NCI-H524 (cell line): ENCODE measurements around the gene C1QTNF3.
"Not testable (repeated sequence)": the region's sequence is repeated elsewhere in the genome, so short reads cannot be mapped to it uniquely, and the experiment has no call there.

Experiments used
- DNase-seq, 2 experiments: peaks; one replicate each; lab custom pipeline; 2025; lab: John Stamatoyannopoulos, UW

Gene C1QTNF3

DNA sequence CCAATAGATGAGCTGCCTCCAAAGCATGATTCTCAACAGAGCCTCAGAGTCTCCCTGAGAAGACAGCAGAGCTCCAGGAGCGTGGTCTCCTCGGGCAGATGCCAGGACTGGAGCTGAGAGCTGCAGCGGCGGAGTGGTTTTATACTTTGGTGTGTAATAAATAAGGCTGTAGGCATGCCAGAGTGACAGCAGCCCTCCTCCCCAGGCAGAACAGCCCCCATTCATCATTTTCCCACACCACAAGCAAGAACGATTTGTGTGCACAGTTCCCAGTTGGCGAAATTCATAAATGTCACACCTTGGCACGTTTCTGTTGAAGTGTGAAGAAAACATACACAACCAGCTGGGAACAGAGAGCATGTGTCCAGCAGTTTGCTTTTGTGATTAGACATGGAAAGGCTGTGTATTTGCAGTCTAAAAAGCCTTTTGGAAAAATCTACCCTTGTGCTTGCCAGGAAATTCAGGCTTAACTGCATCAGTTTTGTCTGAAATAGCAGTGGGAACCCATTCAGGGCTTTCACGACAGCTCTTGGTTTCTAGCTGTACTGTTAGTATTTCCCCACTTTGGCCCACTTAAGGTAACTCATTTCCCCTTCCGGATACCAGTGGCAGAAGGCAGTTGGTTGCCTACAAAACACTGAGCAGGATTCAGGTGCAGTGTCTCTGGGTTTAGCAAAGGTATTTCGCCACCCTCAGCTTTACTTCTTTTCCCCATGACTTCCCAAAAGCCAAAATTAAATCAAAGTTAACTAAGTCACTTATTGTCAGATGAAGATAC lies at the start of gene C1QTNF3:
Gene C1QTNF3 (minus strand): TSS at position 115 of the 778 bp plus-strand sequence. CDS start 88 bp downstream, at position 27.
- no peak for DNase-seq

DNA sequence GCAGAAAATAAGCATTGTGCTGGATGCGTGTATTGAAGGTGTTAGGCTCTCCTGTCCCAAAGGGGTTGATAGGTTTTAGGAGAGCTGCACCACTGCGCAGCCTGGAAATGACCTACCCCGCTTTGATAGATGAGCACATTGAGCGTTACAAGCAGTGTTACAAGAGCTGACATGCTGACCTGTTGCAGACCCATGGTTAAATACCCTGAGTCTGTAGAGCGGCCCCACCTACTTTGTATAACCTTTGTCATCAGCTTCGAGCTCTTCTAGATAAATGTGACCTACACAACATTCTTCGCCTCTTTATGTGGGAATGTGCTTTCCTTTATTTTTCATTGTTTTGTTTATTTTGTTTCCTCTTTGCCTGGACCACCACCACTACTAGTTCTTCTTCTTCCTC lies 48.0 kb upstream of the C1QTNF3 start:
- not testable (repeated sequence) for DNase-seq

DNA sequence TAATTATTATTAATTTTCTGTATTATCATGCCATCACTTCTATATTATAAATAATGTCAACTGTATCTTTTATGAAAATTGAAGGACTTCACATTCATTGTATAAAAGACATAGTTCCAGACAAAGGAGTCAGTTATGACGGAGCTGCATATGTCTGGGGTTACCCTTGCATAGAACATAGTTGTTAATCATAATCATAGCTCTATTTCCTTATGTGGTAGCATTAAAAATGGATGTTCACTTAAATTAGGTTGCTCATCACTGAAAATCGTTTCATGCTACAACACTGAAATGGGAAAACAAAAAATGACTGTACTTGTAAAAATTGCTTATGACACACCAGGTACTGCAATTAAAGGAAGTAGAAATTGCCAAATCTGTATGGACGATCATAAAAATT lies 46.8 kb upstream of the C1QTNF3 start:
- not testable (repeated sequence) for DNase-seq

DNA sequence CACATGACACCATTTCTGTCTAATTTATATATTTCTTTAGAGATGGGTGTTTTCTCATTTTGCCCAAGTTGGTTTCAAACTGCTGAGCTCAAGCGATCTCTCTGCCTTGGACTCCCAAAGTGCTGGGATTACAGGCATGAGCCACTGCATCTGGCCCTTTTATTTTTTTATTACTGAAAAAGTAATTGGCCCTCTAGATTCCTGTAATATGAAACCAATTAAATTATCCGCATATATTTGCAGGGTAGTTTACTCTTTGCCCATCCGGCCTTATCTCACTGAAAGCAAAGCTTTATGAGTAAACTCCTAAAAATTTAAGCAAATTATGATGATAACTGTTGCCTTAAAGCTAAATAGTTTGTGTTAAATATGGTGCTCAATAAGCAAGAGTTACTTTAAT lies 44.7 kb upstream of the C1QTNF3 start:
- peak; percentile 13 to 61 for DNase-seq

DNA sequence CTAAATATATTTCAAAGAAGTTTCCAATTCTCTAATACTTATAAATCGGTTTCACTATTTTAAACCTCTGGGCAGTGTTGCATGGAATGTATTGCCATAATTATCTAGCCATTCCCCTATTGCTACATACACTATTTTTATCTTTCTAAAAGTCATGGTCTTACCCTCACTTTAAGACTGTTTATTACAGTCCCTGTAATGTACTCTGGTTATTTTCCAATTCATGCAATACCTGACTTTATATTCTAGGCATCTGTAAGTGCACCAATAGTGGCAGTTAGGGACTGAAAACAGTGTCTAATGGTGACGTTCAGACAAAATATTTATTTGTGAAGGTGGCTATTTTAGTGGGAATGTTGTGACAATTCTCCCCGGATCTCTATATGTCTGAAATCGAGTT lies 40.9 kb upstream of the C1QTNF3 start:
- DNase-seq: not testable (repeated sequence)

DNA sequence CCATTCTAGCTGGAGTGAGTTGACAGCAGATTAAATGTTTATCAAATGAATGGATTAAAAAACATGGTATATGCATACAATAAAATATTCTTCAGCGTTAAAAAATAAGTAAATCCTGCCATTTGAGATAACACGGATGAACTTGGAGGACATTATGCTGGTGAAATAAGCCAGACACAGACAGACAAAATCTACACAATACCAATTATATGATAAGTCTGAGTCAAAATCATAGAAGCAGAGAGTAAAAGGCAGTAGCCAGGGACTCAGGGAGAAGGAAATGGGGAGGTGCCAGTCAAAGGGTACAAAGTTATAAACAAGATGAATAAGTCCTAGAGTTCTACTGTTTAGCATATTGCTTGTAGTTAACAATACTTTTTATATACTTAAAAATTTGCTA lies 36.5 kb upstream of the C1QTNF3 start:
- DNase-seq: not testable (repeated sequence)

- not testable (repeated sequence) for DNase-seq
These were observed 34.6 kb upstream of the C1QTNF3 start for GRCh38 chr5:34077636-34078035.

DNA sequence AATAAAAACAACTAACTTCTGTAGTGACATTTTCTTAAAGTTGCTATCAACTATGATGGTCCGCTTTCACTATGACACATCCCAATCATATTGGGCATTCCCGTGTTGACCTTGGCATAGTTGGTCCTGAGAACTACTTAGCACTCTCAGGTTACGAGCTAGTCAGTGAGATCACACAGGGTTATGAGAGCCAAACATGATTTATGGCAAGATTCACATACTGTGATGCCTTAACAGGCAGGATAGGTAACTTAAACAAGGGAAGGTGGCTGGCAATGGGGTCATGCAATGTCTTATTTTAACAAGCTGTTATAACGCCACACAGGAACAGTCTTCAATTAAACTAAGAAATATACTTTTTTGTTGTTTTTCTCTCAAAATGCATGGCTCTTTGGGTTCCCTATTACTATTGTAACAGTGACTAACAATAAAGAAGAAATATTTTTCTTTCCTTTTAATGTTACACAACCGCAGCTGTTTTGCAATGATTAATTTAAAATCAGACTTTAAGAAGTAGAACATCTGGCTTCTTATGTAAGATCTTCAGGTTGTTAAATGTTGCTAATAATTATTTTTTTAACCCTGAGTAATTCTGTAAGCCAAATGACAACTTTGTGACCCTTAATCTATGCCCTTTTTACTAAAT lies 33.8 kb upstream of the C1QTNF3 start:
- not testable (repeated sequence) for DNase-seq

DNA sequence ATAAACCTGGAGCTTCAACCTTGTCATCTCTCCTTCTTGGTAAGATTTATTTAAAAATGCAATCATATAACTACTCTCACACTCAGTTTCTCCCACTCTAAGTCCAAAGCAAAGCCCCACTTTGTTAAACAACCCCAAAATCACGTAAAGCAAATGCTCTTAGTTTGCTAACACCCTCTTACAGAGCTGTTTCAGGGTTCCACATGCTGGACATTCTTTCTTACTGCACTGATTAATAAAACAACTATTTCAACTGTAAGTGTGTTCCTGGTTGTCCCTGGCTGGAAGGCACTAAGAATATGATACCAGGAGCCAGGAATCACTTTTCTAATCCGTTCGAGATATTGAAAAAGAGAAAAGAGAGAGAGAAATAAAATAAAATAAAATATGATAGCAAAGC lies 31.5 kb upstream of the C1QTNF3 start:
- not testable (repeated sequence) for DNase-seq

- DNase-seq: not testable (repeated sequence)
These were observed 31.1 kb upstream of the C1QTNF3 start for GRCh38 chr5:34074071-34074470.

DNA sequence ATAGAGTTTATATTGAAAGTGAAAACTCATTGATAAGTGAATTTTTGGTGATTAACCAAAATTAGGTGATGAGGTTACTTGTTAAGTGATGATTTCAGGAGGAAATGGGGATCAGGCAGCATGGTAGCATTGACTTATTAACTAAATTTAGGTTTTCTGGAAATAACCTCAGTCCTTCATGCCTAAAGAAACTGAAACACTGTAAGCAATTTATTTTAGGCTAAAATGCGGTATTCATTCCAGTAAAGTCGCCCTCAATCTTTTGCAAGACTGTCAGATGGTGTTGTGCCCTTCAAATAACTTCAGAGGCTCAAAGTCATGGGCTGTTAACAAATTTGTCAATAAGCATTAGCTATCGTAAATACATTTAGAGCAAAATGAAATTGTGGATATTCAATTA lies 27.6 kb upstream of the C1QTNF3 start:
- DNase-seq: not testable (repeated sequence)

DNA sequence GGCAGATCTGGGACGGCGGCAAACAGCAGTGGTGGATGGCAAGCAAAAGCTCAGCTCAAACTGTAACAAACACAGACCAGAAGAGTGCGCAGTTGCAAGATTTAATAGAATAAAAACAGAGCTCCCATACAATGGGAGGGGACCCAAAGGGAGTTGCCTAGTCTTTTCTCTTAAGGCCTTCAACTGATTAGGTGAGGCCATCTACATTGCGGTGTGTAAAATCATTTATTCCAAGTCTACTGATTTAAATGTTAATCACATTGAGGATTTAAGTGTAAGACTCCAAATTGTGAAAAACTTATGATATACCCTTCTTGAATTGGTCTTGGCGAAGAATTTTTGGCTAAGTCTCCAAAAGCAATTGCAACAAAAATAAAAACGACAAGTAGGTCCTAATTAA lies 21.6 kb upstream of the C1QTNF3 start:
- no peak for DNase-seq

DNA sequence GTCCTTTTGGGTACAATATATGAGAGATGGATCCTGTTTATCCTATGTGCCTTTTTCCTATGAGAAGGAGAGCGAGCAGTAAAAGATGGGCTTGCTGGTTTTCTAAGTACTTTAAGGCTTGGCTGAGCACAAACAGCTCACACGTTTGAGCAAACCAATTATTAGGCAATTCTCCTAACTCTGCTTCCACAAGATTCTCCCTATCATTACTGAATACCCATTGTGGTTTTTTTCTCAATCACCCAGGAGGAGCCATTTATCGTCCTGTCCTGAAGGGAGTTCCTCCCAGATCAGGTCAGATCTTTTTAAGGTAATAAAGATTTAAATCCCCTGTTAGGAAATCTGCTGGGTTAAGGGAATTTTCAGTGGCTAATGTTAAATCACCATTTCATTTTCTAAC lies 19.4 kb upstream of the C1QTNF3 start:
- DNase-seq: no peak

GRCh38 chr5:34061993-34062392 lies 19.0 kb upstream of the C1QTNF3 start:
- DNase-seq: no peak

- DNase-seq: no peak
These were observed 17.0 kb upstream of the C1QTNF3 start for GRCh38 chr5:34059977-34060376.

GRCh38 chr5:34058532-34058931 lies 15.5 kb upstream of the C1QTNF3 start:
- no peak for DNase-seq

DNA sequence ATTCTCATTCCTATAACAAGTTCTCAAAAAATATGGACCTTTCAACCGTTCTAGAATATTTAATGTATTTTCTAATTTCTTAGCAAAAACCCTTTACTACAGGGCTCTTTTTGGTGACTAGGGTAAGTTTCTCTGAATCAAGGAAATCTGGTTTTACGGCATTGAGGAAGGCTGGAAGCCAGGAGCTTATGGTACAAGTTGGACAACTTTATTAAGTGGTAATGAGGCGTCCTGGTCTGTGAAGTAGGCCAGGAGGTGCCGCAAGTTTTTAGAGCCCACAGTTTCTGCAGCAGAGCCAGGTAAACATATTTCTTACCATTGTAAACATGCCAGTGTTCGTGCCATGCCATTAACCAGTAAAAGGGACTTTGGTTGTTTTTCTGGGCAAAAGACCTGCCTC lies 14.6 kb upstream of the C1QTNF3 start:
- DNase-seq: no peak

DNA sequence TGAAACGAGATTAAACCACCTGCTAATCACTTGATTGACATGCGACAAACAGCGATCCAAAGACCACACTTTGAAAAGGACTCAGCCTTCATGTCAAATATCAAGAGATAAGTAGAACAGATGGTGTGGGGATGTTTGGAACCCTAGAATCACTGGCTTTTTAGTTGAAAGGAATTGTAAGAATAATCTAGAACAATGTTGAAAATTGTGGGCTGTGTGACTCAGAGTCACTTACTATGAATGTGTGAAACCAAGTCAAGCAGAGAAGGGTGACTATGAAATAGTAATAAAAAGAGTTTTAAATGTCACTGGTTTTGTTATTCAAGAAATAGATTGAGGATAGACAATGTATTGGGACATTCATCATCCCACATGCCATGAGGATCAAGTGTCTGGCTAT lies 14.1 kb upstream of the C1QTNF3 start:
- no peak for DNase-seq

DNA sequence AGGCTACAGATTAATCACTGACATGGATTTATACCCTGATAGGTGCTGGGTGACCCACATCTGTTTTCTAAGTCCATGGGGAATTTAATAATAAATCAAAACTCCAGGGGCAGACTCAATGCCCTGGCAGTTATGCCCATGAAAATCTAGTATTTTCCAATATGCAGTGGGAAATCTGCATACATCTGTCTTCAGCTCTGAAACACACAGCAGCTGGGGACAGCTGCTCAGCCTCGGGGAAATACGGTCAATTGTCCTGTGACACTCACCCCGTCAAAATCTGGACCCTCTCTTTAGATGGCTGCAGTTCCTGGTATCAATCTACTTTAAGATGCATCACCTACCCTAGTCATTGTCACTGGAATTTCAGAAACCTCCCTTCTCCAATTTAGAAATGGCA lies 12.7 kb upstream of the C1QTNF3 start:
- peak in 1 of 2 experiments; percentile 22 for DNase-seq

GRCh38 chr5:34054400-34054729 lies 11.4 kb upstream of the C1QTNF3 start:
- no peak for DNase-seq

DNA sequence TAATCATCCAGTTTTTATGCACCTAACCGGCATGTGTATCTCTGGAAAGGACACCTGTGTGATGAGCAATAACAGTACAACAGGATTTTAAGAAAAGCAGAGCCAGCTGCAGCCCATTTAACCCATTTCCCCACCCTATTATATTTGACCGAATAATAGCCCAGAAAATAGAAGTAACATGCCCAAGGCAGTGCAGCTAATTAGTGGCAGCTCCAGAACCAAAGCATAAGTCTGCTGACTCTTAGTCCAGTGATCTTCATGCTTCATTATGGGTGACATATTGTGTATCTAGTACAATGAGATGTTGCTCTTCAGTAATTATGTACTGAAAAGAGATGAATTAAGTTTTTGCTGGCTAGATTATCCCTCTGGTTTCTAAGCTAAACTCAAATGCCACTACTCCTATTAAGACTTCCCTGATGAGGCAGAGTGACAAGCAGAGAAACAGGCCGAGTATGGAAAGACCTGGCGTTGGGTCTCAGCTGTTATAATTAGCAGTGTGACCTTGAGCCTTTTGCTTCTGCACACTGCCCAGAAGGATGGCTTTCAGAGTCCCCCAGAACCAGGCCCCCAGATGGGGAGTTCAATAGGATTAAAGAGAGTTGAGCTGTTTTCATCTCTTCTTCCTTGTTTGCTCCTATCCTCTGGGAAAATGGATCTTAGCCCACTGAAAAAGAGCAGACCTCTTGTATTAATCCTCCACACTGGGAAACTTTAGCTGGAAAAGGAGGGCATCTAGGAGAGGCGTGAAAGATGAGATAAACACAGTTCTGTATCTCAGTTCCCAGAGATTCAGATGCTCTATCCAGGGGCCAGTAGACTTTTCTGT lies 10.8 kb upstream of the C1QTNF3 start:
- DNase-seq: peak; percentile 59 to 87

GRCh38 chr5:34053133-34053532 lies 10.1 kb upstream of the C1QTNF3 start:
- DNase-seq: no peak
